NT2/D1 (cell line): ENCODE measurements around the gene COL20A1.

Source experiments
- SUZ12 ChIP-seq: IDR thresholded peaks from 2 replicates; pipeline ENCODE4 v1.6.1; 2011; ENCODE audit not compliant: insufficient read length, insufficient read depth; ENCODE audit errors: extremely low read depth
- ZNF274 ChIP-seq: IDR thresholded peaks from 2 replicates; pipeline ENCODE4 v1.6.1; 2011; ENCODE audit warnings: mild to moderate bottlenecking, low read depth, low read length

DNA sequence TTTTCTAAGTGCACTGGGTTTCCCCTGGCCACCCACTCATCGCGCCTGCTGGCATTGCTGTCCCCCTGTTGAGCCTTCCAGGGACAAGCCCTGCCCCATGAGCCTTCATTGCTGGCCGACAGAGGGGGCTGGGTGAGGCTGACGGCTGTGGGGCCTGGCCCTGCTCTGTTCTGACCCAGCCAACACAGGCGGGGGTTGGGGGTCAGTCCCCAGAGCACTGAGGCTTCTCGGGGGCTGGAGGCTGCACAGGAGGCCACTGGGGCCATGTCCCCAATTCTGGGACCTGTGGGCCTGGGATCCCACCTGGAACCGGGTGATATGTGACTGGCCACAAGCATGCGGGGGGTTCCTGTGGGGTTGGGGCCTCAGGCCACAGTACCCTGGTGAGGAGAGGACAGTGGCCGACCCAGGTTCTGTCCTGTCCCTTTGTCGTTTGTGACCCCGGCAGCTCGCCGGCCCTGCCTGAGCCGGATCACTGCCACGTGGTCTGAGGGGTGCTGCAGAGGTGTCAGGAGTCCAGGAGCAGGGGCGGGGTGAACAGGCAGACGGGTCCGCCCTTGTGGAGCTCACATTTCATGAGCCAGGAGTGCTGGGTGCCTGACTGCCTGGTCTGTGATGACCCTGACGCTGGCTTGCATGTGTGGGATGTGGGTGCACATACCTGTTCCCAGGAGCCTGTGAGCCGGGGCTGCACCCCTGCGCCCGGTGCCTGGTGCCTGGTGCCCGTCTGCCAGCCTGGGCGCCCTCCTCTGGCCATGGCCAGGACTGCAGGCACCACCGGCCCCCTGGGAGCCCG is 2.1 kb upstream of the COL20A1 start:
- no peak for TF ChIP-seq SUZ12
- TF ChIP-seq ZNF274, result no peak
